ENCODE measurements around the gene ALOX5.

DNA sequence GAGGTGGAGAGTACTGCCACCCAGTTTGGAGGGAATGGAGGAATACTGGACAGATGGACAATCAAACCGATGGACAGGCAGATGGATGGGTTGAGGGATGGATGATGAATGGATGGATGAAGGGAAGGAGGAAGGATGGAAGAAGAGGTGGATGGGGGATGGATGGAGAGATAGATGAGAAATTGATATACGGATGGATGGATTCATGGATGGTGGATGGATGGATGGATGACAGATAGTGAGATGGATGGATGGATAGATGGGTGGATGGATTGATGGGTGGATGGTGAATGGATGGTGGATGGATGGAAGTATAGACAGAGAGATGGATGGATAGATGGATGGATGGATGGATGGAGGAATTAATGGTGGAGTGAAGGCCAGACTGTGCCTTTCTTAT lies 42.6 kb downstream of the ALOX5 start:
- no peak for TF ChIP-seq POLR2A (IDR thresholded peaks at IDR 0.05)
- TF ChIP-seq CTCF (IDR thresholded peaks at IDR 0.05) = no peak
- no peak for TF ChIP-seq EP300 (IDR thresholded peaks at IDR 0.05)
